WI38 (cell line): ENCODE measurements around the gene TRPC5OS.

Source experiments
- H3K4me3 ChIP-seq: 2 replicates; pipeline ENCODE4 v1.5.1; 2011; ENCODE audit warnings: low read depth, mild to moderate bottlenecking, control low read depth, low read length
- CTCF ChIP-seq: IDR thresholded peaks from 2 replicates; pipeline ENCODE4 v1.5.1; 2012; ENCODE audit warnings: low read depth, mild to moderate bottlenecking, control low read depth, low read length

TRPC5OS gene

GRCh38 chrX:111869639-111870034, 6.3 kb upstream of the TRPC5OS start:
- TF ChIP-seq CTCF: peak; percentile 70
- no peak overlapping the region for H3K4me3 ChIP-seq

DNA sequence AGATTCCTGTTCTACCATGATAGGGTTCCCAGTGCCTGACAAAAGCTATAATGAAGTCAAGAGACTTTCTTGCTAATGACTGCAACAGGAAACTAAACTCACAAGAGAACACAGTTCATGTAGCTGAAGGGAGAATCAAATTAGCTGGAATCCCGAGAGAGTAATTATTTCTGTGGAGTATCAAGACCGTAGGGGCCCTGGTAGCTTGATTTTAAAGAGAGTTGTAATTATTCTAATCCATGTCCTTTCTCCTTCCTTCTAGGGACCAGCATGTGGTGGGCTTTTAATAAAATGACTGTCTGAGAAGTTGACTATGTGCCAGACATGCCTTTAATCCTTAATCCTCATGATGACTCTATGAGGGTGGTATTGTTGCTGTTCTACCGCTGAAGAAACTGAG, 1.7 kb upstream of the TRPC5OS start:
- no peak for TF ChIP-seq CTCF

GRCh38 chrX:111876646-111877045, 665 bp downstream of the TRPC5OS start:
- TF ChIP-seq CTCF: no peak
- H3K4me3 ChIP-seq: no peak overlapping the region

More for the DNA sequence above, 1.7 kb upstream of the TRPC5OS start:
- no peak overlapping the region for H3K4me3 ChIP-seq

- TF ChIP-seq CTCF: no peak
Observed at GRCh38 chrX:111877681-111878080, 1.7 kb downstream of the TRPC5OS start.

DNA sequence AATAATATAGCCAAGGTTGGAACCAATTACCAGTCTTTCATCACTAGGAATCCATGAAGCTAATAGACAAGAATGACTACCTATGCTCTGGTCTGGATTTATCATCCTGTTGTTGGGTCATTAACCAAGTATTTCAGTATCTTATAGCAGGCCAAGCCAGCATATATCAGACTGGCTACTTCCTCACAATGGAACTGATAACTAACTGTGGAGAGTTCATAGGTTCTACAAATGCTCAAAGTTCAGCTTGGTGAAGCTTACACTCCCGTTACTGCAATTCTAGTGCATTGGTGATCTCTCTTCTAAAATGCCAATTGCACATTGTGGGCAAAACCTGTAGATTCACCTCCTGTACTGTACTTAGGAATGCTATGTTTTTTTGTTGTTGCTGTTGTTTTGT, 4.8 kb downstream of the TRPC5OS start:
- TF ChIP-seq CTCF: no peak
- no peak overlapping the region for H3K4me3 ChIP-seq

More at GRCh38 chrX:111877681-111878080, 1.7 kb downstream of the TRPC5OS start:
- H3K4me3 ChIP-seq: no peak overlapping the region

- no peak overlapping the region for H3K4me3 ChIP-seq
- no peak for TF ChIP-seq CTCF
Observed at GRCh38 chrX:111881715-111882114, 5.7 kb downstream of the TRPC5OS start.

GRCh38 chrX:111886678-111887077, 10.7 kb downstream of the TRPC5OS start:
- H3K4me3 ChIP-seq: no peak overlapping the region
- no peak for TF ChIP-seq CTCF
